HG03097 (cell line): ENCODE measurements around the gene HINFP.
"Not testable (repeated sequence)": the region's sequence is repeated elsewhere in the genome, so short reads cannot be mapped to it uniquely, and the experiment has no call there.

Experiments
- ATAC-seq: cut with Tn5 transposase; IDR thresholded peaks from one replicate; pipeline ENCODE4 v1.9.1; 2021; ENCODE audit not compliant: unreplicated experiment, low FRiP score

HINFP gene

GRCh38 chr11:119099711-119100110, 21.7 kb upstream of the HINFP start:
- ATAC-seq = no peak

DNA sequence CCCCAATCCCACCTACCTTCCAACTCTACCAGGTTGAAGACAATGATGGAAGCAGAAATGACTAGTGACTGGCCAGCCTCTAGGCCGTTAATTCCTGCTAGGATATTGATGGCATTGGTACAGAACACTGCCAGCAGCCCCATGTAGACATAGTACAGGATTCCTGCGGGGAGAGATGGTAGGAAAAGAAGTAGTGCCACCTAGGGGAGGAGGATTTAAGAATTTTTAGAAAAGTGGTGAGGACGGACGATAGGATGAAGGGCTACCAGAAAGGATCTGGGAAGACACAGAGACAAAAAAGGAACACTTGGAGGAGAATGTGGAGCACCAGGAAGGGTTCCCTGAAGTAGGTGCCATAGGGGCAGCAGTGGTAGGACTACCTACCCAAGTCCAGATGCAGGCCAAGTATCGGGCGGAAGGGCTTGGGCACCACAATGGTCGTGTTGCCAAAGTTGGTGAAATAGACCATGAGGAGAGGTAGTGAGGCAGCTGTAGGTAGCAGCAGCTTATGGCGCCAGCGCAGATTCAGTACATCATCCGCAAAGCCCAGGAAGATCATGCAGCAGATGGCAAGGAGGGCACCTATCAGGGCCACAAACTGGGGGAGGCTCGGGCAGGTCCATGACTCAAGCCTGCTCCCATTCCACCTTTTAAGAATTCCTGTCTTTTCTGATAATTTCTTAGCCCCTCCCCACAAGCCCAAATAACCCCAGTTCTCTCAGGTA, 21.0 kb upstream of the HINFP start:
- ATAC-seq = no peak

GRCh38 chr11:119100994-119101758, 20.2 kb upstream of the HINFP start:
- no peak for ATAC-seq

- peak; percentile 73 for ATAC-seq
Measured at GRCh38 chr11:119101759-119102423, 19.5 kb upstream of the HINFP start, which contains the start of gene DPAGT1. Gene DPAGT1 (minus strand): TSS chr11:119101853. CDS start chr11:119101655, 198 bp downstream.

GRCh38 chr11:119103161-119103664, 18.2 kb upstream of the HINFP start:
- not testable (repeated sequence) for ATAC-seq

DNA sequence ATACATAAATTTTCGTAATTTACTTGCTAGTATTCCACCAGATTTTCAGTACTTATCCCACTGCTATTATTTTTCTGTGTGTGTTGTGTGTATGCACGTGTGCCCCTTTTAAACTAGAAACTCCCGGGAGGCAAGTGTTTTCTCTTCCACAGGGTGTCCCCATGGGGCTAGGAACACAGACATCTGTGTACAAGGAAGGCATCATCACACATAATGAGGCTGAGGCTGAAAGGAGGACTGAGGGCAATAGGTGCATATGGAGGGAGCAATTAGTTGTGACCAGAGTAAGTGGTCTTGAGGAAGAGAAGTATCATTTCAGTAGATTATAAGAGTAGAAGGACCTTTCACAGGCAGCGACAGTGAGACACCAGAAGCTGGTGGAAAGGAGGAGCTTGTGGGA, 17.6 kb upstream of the HINFP start:
- no peak for ATAC-seq

GRCh38 chr11:119106564-119107537, 14.5 kb upstream of the HINFP start, which contains the start of gene C2CD2L:
Gene C2CD2L (plus strand): TSS chr11:119107344. CDS start chr11:119107742, 398 bp downstream.
- ATAC-seq = peak; percentile 50

- peak; percentile 13 for ATAC-seq
Measured at GRCh38 chr11:119107538-119108145, 13.7 kb upstream of the HINFP start.

DNA sequence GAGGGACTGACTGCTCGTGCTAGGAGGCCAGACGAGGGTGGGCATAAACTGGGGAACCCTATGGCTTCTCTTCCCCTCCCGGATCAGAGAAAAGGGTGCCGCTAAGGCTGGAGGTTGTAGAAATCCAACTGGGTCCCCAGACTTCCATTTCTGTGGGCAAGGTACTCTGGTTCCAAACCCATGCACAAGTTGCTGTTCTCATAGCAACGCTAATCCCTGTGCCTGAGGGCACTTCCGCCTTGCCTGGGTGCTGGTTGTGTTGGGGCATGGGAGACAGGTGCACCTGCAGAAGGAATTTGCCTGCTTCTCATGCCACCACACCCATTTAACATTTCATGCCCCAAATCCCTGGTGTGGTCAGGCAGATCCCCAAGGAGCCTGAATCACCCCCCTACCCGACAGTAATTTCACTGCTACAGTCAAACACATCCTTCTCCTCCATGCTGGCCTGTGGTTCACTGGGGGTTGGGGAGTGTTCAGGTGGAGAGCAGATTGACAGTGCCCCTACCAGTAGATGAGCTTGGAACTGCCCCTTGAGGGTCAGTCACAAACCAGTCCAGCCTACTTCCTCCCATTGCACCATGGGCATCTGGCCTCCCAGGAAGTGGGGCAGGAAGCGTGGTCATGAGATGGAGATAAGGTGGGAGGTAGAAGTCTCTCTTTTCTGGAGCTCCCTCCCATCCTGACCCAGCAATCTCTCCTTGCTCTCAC, 13.1 kb upstream of the HINFP start:
- no peak for ATAC-seq

- no peak for ATAC-seq
Measured at GRCh38 chr11:119108857-119109221, 12.5 kb upstream of the HINFP start.

GRCh38 chr11:119109843-119110242, 11.5 kb upstream of the HINFP start:
- ATAC-seq = no peak

GRCh38 chr11:119110439-119110838, 10.9 kb upstream of the HINFP start:
- no peak for ATAC-seq

GRCh38 chr11:119111361-119111925, 9.9 kb upstream of the HINFP start:
- no peak for ATAC-seq

DNA sequence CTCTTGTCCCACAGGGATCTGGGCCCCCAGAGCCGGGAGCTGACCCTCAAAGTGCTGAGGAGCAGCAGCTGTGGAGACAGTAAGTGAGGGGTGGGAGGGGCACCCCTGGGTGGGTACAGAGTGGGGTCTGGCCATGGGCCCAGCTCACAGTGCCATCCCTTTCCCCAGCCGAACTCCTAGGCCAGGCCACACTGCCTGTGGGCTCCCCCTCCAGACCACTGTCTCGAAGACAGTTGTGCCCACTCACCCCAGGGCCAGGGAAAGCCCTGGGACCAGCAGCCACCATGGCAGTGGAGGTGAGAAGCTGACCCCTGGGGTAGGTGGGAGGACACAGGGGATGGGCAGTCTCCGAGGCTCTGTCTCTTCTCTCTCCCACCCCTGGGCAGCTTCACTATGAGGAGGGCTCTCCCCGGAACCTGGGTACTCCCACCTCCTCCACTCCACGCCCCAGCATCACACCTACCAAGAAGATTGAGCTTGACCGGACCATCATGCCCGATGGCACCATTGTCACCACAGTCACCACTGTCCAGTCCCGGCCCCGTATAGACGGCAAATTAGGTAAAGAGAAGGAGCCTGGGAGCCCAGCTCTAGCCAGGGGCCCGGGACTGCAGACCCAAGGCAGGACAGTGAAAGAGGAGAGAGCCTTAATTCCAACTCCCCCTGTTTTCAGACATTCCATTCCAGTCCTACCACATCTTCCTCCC, 8.9 kb upstream of the HINFP start:
- no peak for ATAC-seq

GRCh38 chr11:119113716-119114115, 7.7 kb upstream of the HINFP start:
- ATAC-seq = no peak

- ATAC-seq = no peak
Measured at GRCh38 chr11:119114351-119114750, 7.0 kb upstream of the HINFP start.

GRCh38 chr11:119115484-119116234, 5.7 kb upstream of the HINFP start:
- no peak for ATAC-seq
